ENCODE measurements around the gene GSX1. TPM values are rescaled to one million over a fixed set of nuclear protein-coding genes. Genes with fewer than 3 reads are reported as not detected.
A peak's percentile ranks its signal among the peaks of the same experiment; 100 is the strongest.

The GSX1 gene
- total RNA-seq, 4 donors from 2014 or later = not detected

GRCh38 chr13:27830010-27830409, 37.7 kb downstream of the GSX1 start:
- 11% methylated on average over 4 of the region's 25 CpGs for WGBS
- H3K4me3 ChIP-seq = peak overlapping the region in 3 of 4 donors; percentile 23 to 39 (median 39)
- H3K9me3 ChIP-seq = no peaks in the 10 kb centered on the region
- peaks cover 0 to 77% (median 7%) of the 10 kb centered on the region in 4 donors for H3K27me3 ChIP-seq
- peaks cover 5 to 19% (median 18%) of the 10 kb centered on the region in 4 donors for H3K4me1 ChIP-seq
- DNase-seq (ENCODE audit: extremely low spot score) = no peak
- TF ChIP-seq POLR2A (IDR thresholded peaks at IDR 0.05; ENCODE audit: low read depth) (no peak), CTCF (IDR thresholded peaks at IDR 0.05) (peak; percentile 73 to 99 (median 89))
- H3K36me3 ChIP-seq = no peaks in the 10 kb centered on the region
- intact Hi-C loops (cut with DNase I) = loop anchor here (10.0 kb wide), 1 partner anchor 125 kb away; no protein-coding TSS in a partner anchor
- no peak overlapping the region for H3K27ac ChIP-seq (replicated peaks in 1 of 4)

GRCh38 chr13:27833206-27833605, 40.9 kb downstream of the GSX1 start:
- H3K9me3 ChIP-seq = no peaks in the 10 kb centered on the region
- no peaks in the 10 kb centered on the region for H3K36me3 ChIP-seq
- intact Hi-C loops (cut with DNase I) = loop anchor here (10.0 kb wide), 1 partner anchor 122 kb away; no protein-coding TSS in a partner anchor
- H3K27me3 ChIP-seq = peaks cover 0 to 69% (median 7%) of the 10 kb centered on the region in 4 donors
- DNase-seq (ENCODE audit: extremely low spot score) = no peak
- H3K4me3 ChIP-seq = no peak overlapping the region
- peaks cover 5 to 8% (median 7%) of the 10 kb centered on the region in 4 donors for H3K4me1 ChIP-seq
- no peak overlapping the region for H3K27ac ChIP-seq (replicated peaks in 1 of 4)
- WGBS = 89% methylated on average over 7 of the region's 7 CpGs
- TF ChIP-seq POLR2A (IDR thresholded peaks at IDR 0.05; ENCODE audit: low read depth) (no peak), EP300 (IDR thresholded peaks at IDR 0.05) (no peak), POLR2AphosphoS5 (IDR thresholded peaks at IDR 0.05) (no peak), CTCF (IDR thresholded peaks at IDR 0.05) (no peak)

GRCh38 chr13:27834095-27834494, 41.8 kb downstream of the GSX1 start:
- peaks cover 5 to 8% (median 7%) of the 10 kb centered on the region in 4 donors for H3K4me1 ChIP-seq
- intact Hi-C loops (cut with DNase I) = loop anchor here (10.0 kb wide), 1 partner anchor 121 kb away; no protein-coding TSS in a partner anchor
- WGBS = 57% methylated on average over 6 of the region's 6 CpGs
- no peak overlapping the region for H3K4me3 ChIP-seq
- H3K27me3 ChIP-seq = peaks cover 0 to 70% (median 7%) of the 10 kb centered on the region in 4 donors
- DNase-seq (ENCODE audit: extremely low spot score) = no peak
- H3K27ac ChIP-seq (replicated peaks in 1 of 4) = no peak overlapping the region
- no peaks in the 10 kb centered on the region for H3K36me3 ChIP-seq
- TF ChIP-seq POLR2A (IDR thresholded peaks at IDR 0.05; ENCODE audit: low read depth) = no peak
- H3K9me3 ChIP-seq = no peaks in the 10 kb centered on the region

- DNase-seq (ENCODE audit: extremely low spot score) = no peak
- H3K4me3 ChIP-seq = no peak overlapping the region
- no peaks in the 10 kb centered on the region for H3K4me1 ChIP-seq
- no peaks in the 10 kb centered on the region for H3K9me3 ChIP-seq
- H3K27me3 ChIP-seq = peaks cover 0 to 58% (median under 1%) of the 10 kb centered on the region in 4 donors
- intact Hi-C loops (cut with DNase I) = loop anchor here (10.0 kb wide), 1 partner anchor 119 kb away; no protein-coding TSS in a partner anchor
- H3K27ac ChIP-seq (replicated peaks in 1 of 4) = no peak overlapping the region
- no peaks in the 10 kb centered on the region for H3K36me3 ChIP-seq
- TF ChIP-seq POLR2A (IDR thresholded peaks at IDR 0.05; ENCODE audit: low read depth) = no peak
- TF ChIP-seq POLR2AphosphoS5 (IDR thresholded peaks at IDR 0.05) = no peak
- no peak for TF ChIP-seq CTCF (IDR thresholded peaks at IDR 0.05)
- TF ChIP-seq EP300 (IDR thresholded peaks at IDR 0.05) = no peak
- WGBS = 83% methylated on average over 3 of the region's 3 CpGs
Observed at GRCh38 chr13:27835799-27836198, 43.5 kb downstream of the GSX1 start.

- TF ChIP-seq CTCF (IDR thresholded peaks at IDR 0.05) (no peak), POLR2A (IDR thresholded peaks at IDR 0.05; ENCODE audit: low read depth) (no peak)
- intact Hi-C loops (cut with DNase I) = loop anchor here (10.0 kb wide), 1 partner anchor 115 kb away; no protein-coding TSS in a partner anchor
- Histone ChIP-seq H3K27me3 (peaks cover 0 to 37% (median 0%) of the 10 kb centered on the region in 4 donors), H3K4me3 (no peak overlapping the region), H3K9me3 (peaks cover 0 to 14% (median 2%) of the 10 kb centered on the region in 4 donors), H3K4me1 (no peaks in the 10 kb centered on the region), H3K36me3 (no peaks in the 10 kb centered on the region), H3K27ac (replicated peaks in 1 of 4) (no peak overlapping the region)
- no peak for DNase-seq (ENCODE audit: extremely low spot score)
- WGBS = 78% methylated on average over 8 of the region's 8 CpGs
Observed at GRCh38 chr13:27839809-27840467, 47.7 kb downstream of the GSX1 start.

Measured in esophagus muscularis mucosa (tissue), 4 donors.